IPS DF 6.9 (cell line): ENCODE data around the gene MED13.
"Not testable (repeated sequence)": the region's sequence is repeated elsewhere in the genome, so short reads cannot be mapped to it uniquely, and the experiment has no call there.

ENCODE experiments used
- DNase-seq: peaks from one replicate; pipeline ENCODE4 v3.0.0-alpha.2; 2013; ENCODE audit warnings: low read depth, low spot score
- H3K27ac ChIP-seq: one replicate; pipeline ENCODE4 v1.5.1; 2013; ENCODE audit warnings: low read length, control low read depth
- H3K27me3 ChIP-seq: 2 replicates; pipeline ENCODE4 v1.6.1; 2013; ENCODE audit warnings: mild to moderate bottlenecking, low read length; ENCODE audit not compliant: control insufficient read depth, insufficient read depth
- H3K36me3 ChIP-seq: 2 replicates; pipeline ENCODE4 v1.6.1; 2013; ENCODE audit warnings: low read length; ENCODE audit not compliant: control insufficient read depth, insufficient read depth
- H3K4me1 ChIP-seq: 2 replicates; pipeline ENCODE4 v1.6.1; 2013; ENCODE audit warnings: low read length; ENCODE audit not compliant: control insufficient read depth, insufficient read depth
- H3K4me3 ChIP-seq: 2 replicates; pipeline ENCODE4 v1.5.1; 2013; ENCODE audit warnings: mild to moderate bottlenecking, low read length
- H3K9me3 ChIP-seq: 2 replicates; pipeline ENCODE4 v1.6.1; 2013; ENCODE audit warnings: low read length, inconsistent platforms; ENCODE audit not compliant: control insufficient read depth, insufficient read depth
- WGBS: extraction: QIAGEN DNeasy Blood & Tissue Kit; methylation state at CpG from one replicate; pipeline ENCODE4 v1.1.7; 2013; ENCODE audit warnings: mixed read lengths, missing lambda C conversion rate; ENCODE audit not compliant: insufficient read length, insufficient coverage; 5-methylcytosine and 5-hydroxymethylcytosine counted together

MED13 gene

GRCh38 chr17:62000186-62000585 lies 64.9 kb downstream of the MED13 start:
- WGBS = no CpG with 5 or more reads among the region's 3 CpGs
- H3K4me3 ChIP-seq = no peak overlapping the region
- H3K36me3 ChIP-seq = no peaks in the 10 kb centered on the region

GRCh38 chr17:61998534-61998933 lies 66.5 kb downstream of the MED13 start:
- not testable (repeated sequence) for H3K9me3 ChIP-seq, H3K36me3 ChIP-seq, H3K4me1 ChIP-seq, DNase-seq, H3K27ac ChIP-seq, H3K4me3 ChIP-seq, H3K27me3 ChIP-seq
- WGBS = no CpG with 5 or more reads among the region's 4 CpGs

More at GRCh38 chr17:62000186-62000585, 64.9 kb downstream of the MED13 start:
- H3K27ac ChIP-seq = no peak overlapping the region
- DNase-seq = no peak
- H3K27me3 ChIP-seq = no peaks in the 10 kb centered on the region
- H3K4me1 ChIP-seq = no peaks in the 10 kb centered on the region
- no peaks in the 10 kb centered on the region for H3K9me3 ChIP-seq

GRCh38 chr17:61997664-61998063 lies 67.4 kb downstream of the MED13 start:
- no peaks in the 10 kb centered on the region for H3K36me3 ChIP-seq

GRCh38 chr17:61996916-61997605 lies 68.0 kb downstream of the MED13 start:
- H3K27ac ChIP-seq = no peak overlapping the region
- WGBS = 100% methylated on average over 1 of the region's 4 CpGs
- DNase-seq = no peak
- H3K9me3 ChIP-seq = no peaks in the 10 kb centered on the region
- no peaks in the 10 kb centered on the region for H3K36me3 ChIP-seq
- no peaks in the 10 kb centered on the region for H3K4me1 ChIP-seq
- no peaks in the 10 kb centered on the region for H3K27me3 ChIP-seq
- H3K4me3 ChIP-seq = no peak overlapping the region

More at GRCh38 chr17:61997664-61998063, 67.4 kb downstream of the MED13 start:
- Histone ChIP-seq H3K4me1 (no peaks in the 10 kb centered on the region), H3K4me3 (no peak overlapping the region), H3K27me3 (no peaks in the 10 kb centered on the region), H3K9me3 (no peaks in the 10 kb centered on the region), H3K27ac (no peak overlapping the region)
- WGBS = no CpG with 5 or more reads among the region's 2 CpGs
- DNase-seq = no peak

GRCh38 chr17:61989509-61989908 lies 75.6 kb downstream of the MED13 start:
- WGBS = no CpG with 5 or more reads among the region's 3 CpGs
- no peaks in the 10 kb centered on the region for H3K36me3 ChIP-seq
- DNase-seq = no peak

GRCh38 chr17:61986898-61987297 lies 78.2 kb downstream of the MED13 start:
- H3K27ac ChIP-seq = no peak overlapping the region
- WGBS = no CpG with 5 or more reads among the region's 5 CpGs
- no peak overlapping the region for H3K4me3 ChIP-seq
- H3K4me1 ChIP-seq = no peaks in the 10 kb centered on the region
- DNase-seq = no peak
- H3K27me3 ChIP-seq = no peaks in the 10 kb centered on the region
- no peaks in the 10 kb centered on the region for H3K9me3 ChIP-seq
- peaks cover 10% of the 10 kb centered on the region; the same call in 1 of the 2 replicates for H3K36me3 ChIP-seq

More at GRCh38 chr17:61989509-61989908, 75.6 kb downstream of the MED13 start:
- no peaks in the 10 kb centered on the region for H3K9me3 ChIP-seq
- no peak overlapping the region for H3K4me3 ChIP-seq
- H3K27ac ChIP-seq = no peak overlapping the region
- no peaks in the 10 kb centered on the region for H3K27me3 ChIP-seq
- H3K4me1 ChIP-seq = no peaks in the 10 kb centered on the region

GRCh38 chr17:61984821-61985220 lies 80.3 kb downstream of the MED13 start:
- Histone ChIP-seq H3K9me3 (no peaks in the 10 kb centered on the region), H3K27ac (no peak overlapping the region), H3K4me3 (no peak overlapping the region), H3K27me3 (no peaks in the 10 kb centered on the region), H3K36me3 (peaks cover 10% of the 10 kb centered on the region; the same call in 1 of the 2 replicates), H3K4me1 (no peaks in the 10 kb centered on the region)
- WGBS = no CpG with 5 or more reads among the region's 4 CpGs
- DNase-seq = no peak

GRCh38 chr17:61981323-61981722 lies 83.8 kb downstream of the MED13 start:
- Histone ChIP-seq H3K9me3 (no peaks in the 10 kb centered on the region), H3K4me1 (no peaks in the 10 kb centered on the region), H3K36me3 (peaks cover 10% of the 10 kb centered on the region; the same call in 1 of the 2 replicates), H3K27ac (no peak overlapping the region), H3K27me3 (no peaks in the 10 kb centered on the region), H3K4me3 (no peak overlapping the region)
- no peak for DNase-seq

- H3K4me3 ChIP-seq = no peak overlapping the region
- H3K27ac ChIP-seq = no peak overlapping the region
- WGBS = 100% methylated on average over 3 of the region's 5 CpGs
- H3K36me3 ChIP-seq = peaks cover 10% of the 10 kb centered on the region; the same call in 1 of the 2 replicates
- H3K9me3 ChIP-seq = no peaks in the 10 kb centered on the region
- H3K27me3 ChIP-seq = no peaks in the 10 kb centered on the region
- no peak for DNase-seq
- H3K4me1 ChIP-seq = no peaks in the 10 kb centered on the region
Observed at GRCh38 chr17:61980535-61980934, 84.5 kb downstream of the MED13 start.

- Histone ChIP-seq H3K36me3 (no peaks in the 10 kb centered on the region; the same call in 1 of the 2 replicates), H3K27ac (no peak overlapping the region), H3K4me3 (no peak overlapping the region), H3K9me3 (no peaks in the 10 kb centered on the region), H3K4me1 (no peaks in the 10 kb centered on the region), H3K27me3 (no peaks in the 10 kb centered on the region)
- no CpG with 5 or more reads among the region's 7 CpGs for WGBS
- no peak for DNase-seq
Observed at GRCh38 chr17:61974115-61974514, 91.0 kb downstream of the MED13 start.

GRCh38 chr17:61972311-61972710 lies 92.8 kb downstream of the MED13 start:
- Histone ChIP-seq H3K27me3 (no peaks in the 10 kb centered on the region), H3K9me3 (no peaks in the 10 kb centered on the region), H3K4me1 (no peaks in the 10 kb centered on the region), H3K27ac (no peak overlapping the region), H3K4me3 (no peak overlapping the region), H3K36me3 (peaks cover 2% of the 10 kb centered on the region; the same call in 1 of the 2 replicates)
- DNase-seq = no peak
